Measurements from ENCODE around the gene ADGRF3. TPM values are rescaled to one million over a fixed set of nuclear protein-coding genes. Genes with fewer than 3 reads are reported as not detected.

Gene ADGRF3
- total and polyA plus RNA-seq, 2 of the 13 experiments (the other 11 are each of a cell fraction or from before 2014, with no cell fraction given) = 0.40 to 1.5 TPM

DNA sequence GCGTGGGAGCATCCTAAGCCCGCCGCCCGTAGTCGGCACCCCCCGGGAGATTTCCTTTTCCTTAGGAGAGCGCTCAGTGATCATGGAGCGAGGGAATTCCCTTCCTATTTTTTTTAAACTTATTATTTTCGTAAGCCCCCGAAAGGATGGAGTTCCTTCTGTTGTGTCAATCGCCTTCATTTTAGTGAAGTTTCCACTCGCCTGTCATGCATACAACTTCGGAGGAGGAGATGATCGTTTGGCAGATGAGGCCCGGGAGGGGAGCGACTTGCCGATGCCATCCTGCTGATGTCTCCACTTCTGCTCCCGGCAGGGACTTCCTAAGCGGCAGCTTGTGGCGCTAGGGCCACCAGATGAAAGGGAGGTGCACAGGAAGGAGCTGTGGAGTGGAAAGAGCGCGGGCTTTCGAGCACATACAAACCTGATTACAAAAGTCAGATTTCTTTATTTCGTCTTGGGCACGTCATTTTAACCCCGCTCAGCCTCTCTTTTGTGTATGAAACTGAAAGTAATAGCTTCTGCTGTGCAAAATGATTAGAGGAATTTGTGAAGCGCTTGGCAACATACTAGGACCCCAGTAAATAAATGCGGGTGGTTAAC lies at the start of gene ADGRF3 (continued):
- TF ChIP-seq, protein P1, sequence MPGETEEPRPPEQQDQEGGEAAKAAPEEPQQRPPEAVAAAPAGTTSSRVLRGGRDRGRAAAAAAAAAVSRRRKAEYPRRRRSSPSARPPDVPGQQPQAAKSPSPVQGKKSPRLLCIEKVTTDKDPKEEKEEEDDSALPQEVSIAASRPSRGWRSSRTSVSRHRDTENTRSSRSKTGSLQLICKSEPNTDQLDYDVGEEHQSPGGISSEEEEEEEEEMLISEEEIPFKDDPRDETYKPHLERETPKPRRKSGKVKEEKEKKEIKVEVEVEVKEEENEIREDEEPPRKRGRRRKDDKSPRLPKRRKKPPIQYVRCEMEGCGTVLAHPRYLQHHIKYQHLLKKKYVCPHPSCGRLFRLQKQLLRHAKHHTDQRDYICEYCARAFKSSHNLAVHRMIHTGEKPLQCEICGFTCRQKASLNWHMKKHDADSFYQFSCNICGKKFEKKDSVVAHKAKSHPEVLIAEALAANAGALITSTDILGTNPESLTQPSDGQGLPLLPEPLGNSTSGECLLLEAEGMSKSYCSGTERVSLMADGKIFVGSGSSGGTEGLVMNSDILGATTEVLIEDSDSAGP (CRISPR knock-in tag; IDR thresholded peaks at IDR 0.05; ENCODE audit: borderline replicate concordance) = no peak
- TF ChIP-seq GTF2F1 (IDR thresholded peaks at IDR 0.05; ENCODE audit: low read length) (no peak), BCLAF1 (IDR thresholded peaks at IDR 0.05) (no peak), AHDC1 (CRISPR knock-in tag; IDR thresholded peaks at IDR 0.05; ENCODE audit: borderline replicate concordance) (no peak), FOXO4 (CRISPR knock-in tag; conservative IDR thresholded peaks at IDR 0.05) (no peak), ZMYM2 (CRISPR knock-in tag; IDR thresholded peaks at IDR 0.05) (no peak), KDM5B (CRISPR knock-in tag; IDR thresholded peaks at IDR 0.05; ENCODE audit: borderline replicate concordance) (no peak), ZNF772 (CRISPR knock-in tag; IDR thresholded peaks at IDR 0.05) (no peak), PRPF4 (IDR thresholded peaks at IDR 0.05; ENCODE audit: low read depth, low read length, poor library complexity, severe bottlenecking) (no peak), SP140L (CRISPR knock-in tag; IDR thresholded peaks at IDR 0.05; ENCODE audit: borderline replicate concordance) (no peak)
- TF ChIP-seq, protein P2, sequence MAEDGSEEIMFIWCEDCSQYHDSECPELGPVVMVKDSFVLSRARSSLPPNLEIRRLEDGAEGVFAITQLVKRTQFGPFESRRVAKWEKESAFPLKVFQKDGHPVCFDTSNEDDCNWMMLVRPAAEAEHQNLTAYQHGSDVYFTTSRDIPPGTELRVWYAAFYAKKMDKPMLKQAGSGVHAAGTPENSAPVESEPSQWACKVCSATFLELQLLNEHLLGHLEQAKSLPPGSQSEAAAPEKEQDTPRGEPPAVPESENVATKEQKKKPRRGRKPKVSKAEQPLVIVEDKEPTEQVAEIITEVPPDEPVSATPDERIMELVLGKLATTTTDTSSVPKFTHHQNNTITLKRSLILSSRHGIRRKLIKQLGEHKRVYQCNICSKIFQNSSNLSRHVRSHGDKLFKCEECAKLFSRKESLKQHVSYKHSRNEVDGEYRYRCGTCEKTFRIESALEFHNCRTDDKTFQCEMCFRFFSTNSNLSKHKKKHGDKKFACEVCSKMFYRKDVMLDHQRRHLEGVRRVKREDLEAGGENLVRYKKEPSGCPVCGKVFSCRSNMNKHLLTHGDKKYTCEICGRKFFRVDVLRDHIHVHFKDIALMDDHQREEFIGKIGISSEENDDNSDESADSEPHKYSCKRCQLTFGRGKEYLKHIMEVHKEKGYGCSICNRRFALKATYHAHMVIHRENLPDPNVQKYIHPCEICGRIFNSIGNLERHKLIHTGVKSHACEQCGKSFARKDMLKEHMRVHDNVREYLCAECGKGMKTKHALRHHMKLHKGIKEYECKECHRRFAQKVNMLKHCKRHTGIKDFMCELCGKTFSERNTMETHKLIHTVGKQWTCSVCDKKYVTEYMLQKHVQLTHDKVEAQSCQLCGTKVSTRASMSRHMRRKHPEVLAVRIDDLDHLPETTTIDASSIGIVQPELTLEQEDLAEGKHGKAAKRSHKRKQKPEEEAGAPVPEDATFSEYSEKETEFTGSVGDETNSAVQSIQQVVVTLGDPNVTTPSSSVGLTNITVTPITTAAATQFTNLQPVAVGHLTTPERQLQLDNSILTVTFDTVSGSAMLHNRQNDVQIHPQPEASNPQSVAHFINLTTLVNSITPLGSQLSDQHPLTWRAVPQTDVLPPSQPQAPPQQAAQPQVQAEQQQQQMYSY (CRISPR knock-in tag; IDR thresholded peaks at IDR 0.05) = 0 out of 2 replicates have a peak, but pooled peaks have one; percentile 3
- TF ChIP-seq, protein P3, sequence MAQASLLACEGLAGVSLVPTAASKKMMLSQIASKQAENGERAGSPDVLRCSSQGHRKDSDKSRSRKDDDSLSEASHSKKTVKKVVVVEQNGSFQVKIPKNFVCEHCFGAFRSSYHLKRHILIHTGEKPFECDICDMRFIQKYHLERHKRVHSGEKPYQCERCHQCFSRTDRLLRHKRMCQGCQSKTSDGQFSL (CRISPR knock-in tag; IDR thresholded peaks at IDR 0.05) = no peak
